Lower leg skin (tissue), 4 donors: Measurements from ENCODE around the gene TOR4A. TPM values are rescaled to one million over a fixed set of nuclear protein-coding genes. Genes with fewer than 3 reads are reported as not detected.

ENCODE experiments used
- DNase-seq, 2 donors: peaks; one replicate each; pipeline ENCODE4 v3.0.0-alpha.2; 2019; ENCODE audit warnings: low spot score in 2 of 2
- H3K4me3 ChIP-seq: fragments of 200-600 bp; sonication (generic); 2 replicates; pipeline ENCODE4 v1.5.1; 2017; ENCODE audit warnings: mild to moderate bottlenecking, low read depth; ENCODE audit not compliant: poor library complexity, severe bottlenecking
- CTCF ChIP-seq, 3 donors: fragments of 450-650 bp; IDR thresholded peaks; one replicate each; pipeline ENCODE4 v1.5.1; 2016; ENCODE audit warnings: antibody characterized with exemption in 3 of 3, mild to moderate bottlenecking in 3 of 3, moderate library complexity in 2 of 3
- POLR2A ChIP-seq, 2 donors: fragments of 450-650 bp; IDR thresholded peaks; one replicate each; pipeline ENCODE4 v1.6.1; 2016 to 2017; ENCODE audit warnings: antibody characterized with exemption in 2 of 2, mild to moderate bottlenecking in 1 of 2, moderate library complexity in 1 of 2
- WGBS, 2 donors: methylation state at CpG; one replicate each; pipeline ENCODE4 v1.1.5; 2018; 5-methylcytosine and 5-hydroxymethylcytosine counted together
- intact Hi-C: fragments of 100-400 bp; cut with DNase I; formaldehyde crosslinking; loops from one replicate; pipeline ENCODE4 v1.15.0; 2023; ENCODE audit warnings: low total_unique reads
- total RNA-seq, 4 donors: library from RNA; depleted of rRNA; stranded (reverse); fragments of >200 nt; gene quantifications; one replicate each; pipeline ENCODE4 v1.1.0, GENCODE V29; 2016

The TOR4A gene
- total RNA-seq, 4 donors from 2014 or later: 4.9 to 7.4 (median 5.6) TPM

GRCh38 chr9:137275203-137275587 lies 2.3 kb upstream of the TOR4A start:
- 76 to 83% methylated on average over 10 of the region's 10 CpGs for WGBS, 2 donors
- no peak for DNase-seq
- intact Hi-C loops: no loop called here
- no peak overlapping the region for H3K4me3 ChIP-seq
- TF ChIP-seq POLR2A (IDR thresholded peaks at IDR 0.05) (no peak), CTCF (IDR thresholded peaks at IDR 0.05) (no peak)

GRCh38 chr9:137275588-137276472 lies 1.7 kb upstream of the TOR4A start:
- intact Hi-C loops: no loop called here
- WGBS, 2 donors: 68 to 69% methylated on average over 23 of the region's 24 CpGs
- DNase-seq: no peak
- no peak overlapping the region for H3K4me3 ChIP-seq
- TF ChIP-seq POLR2A (IDR thresholded peaks at IDR 0.05): no peak
- TF ChIP-seq CTCF (IDR thresholded peaks at IDR 0.05): no peak

- peak overlapping the region; percentile 5 for H3K4me3 ChIP-seq
- TF ChIP-seq CTCF (IDR thresholded peaks at IDR 0.05) (no peak), POLR2A (IDR thresholded peaks at IDR 0.05) (no peak)
- 47 to 49% methylated on average over 24 to 26 of the region's 30 CpGs for WGBS, 2 donors
- peak in 1 of 2 donors; percentile 93 for DNase-seq
- intact Hi-C loops: no loop called here
Measured at GRCh38 chr9:137276473-137277328, 825 bp upstream of the TOR4A start.

GRCh38 chr9:137278061-137278701 lies 655 bp downstream of the TOR4A start:
- peak in 1 of 2 donors; percentile 88 for DNase-seq
- intact Hi-C loops: no loop called here
- H3K4me3 ChIP-seq: peak overlapping the region; percentile 18
- WGBS, 2 donors: 19 to 40% methylated on average over 1 to 34 of the region's 54 CpGs
- no peak for TF ChIP-seq POLR2A (IDR thresholded peaks at IDR 0.05)
- TF ChIP-seq CTCF (IDR thresholded peaks at IDR 0.05): no peak

- DNase-seq: no peak
- 75 to 84% methylated on average over 105 to 133 of the region's 139 CpGs for WGBS, 2 donors
- no peak overlapping the region for H3K4me3 ChIP-seq
- intact Hi-C loops: no loop called here
- TF ChIP-seq POLR2A (IDR thresholded peaks at IDR 0.05): no peak
- TF ChIP-seq CTCF (IDR thresholded peaks at IDR 0.05): no peak
Measured at GRCh38 chr9:137278721-137279711, 1.5 kb downstream of the TOR4A start.
